KMS-11 (cell line): ENCODE results near the gene RNF220.

Experiments
- H2AFZ ChIP-seq: fragments of 200-600 bp; sonication (generic); 2 replicates; pipeline ENCODE4 v1.6.1; 2016; ENCODE audit warnings: antibody characterized with exemption, mixed run types, low read depth
- H3K27ac ChIP-seq: fragments of 200-600 bp; sonication (generic); 2 replicates; pipeline ENCODE4 v1.6.1; 2016; ENCODE audit warnings: mild to moderate bottlenecking, mixed run types
- H3K27me3 ChIP-seq: fragments of 200-600 bp; sonication (generic); 2 replicates; pipeline ENCODE4 v1.6.1; 2017; ENCODE audit warnings: mild to moderate bottlenecking, low read depth, mixed run types, moderate library complexity; ENCODE audit not compliant: insufficient read depth
- H3K36me3 ChIP-seq: fragments of 200-600 bp; sonication (generic); 2 replicates; pipeline ENCODE4 v1.6.1; 2017; ENCODE audit warnings: mild to moderate bottlenecking, mixed run types; ENCODE audit not compliant: insufficient read depth
- H3K4me1 ChIP-seq: fragments of 200-600 bp; sonication (generic); 2 replicates; pipeline ENCODE4 v1.6.1; 2016; ENCODE audit warnings: mild to moderate bottlenecking, low read depth, mixed run types; ENCODE audit not compliant: poor library complexity, severe bottlenecking
- H3K4me2 ChIP-seq: fragments of 200-600 bp; sonication (generic); 2 replicates; pipeline ENCODE4 v1.7.0; 2016; ENCODE audit warnings: mild to moderate bottlenecking, mixed run types
- H3K4me3 ChIP-seq: fragments of 200-600 bp; sonication (generic); IDR thresholded peaks from 2 replicates; pipeline ENCODE4 v1.6.1; 2017; ENCODE audit warnings: low read depth, low read length, mixed read lengths; ENCODE audit not compliant: insufficient read depth
- H3K79me2 ChIP-seq: fragments of 200-600 bp; sonication (generic); 2 replicates; pipeline ENCODE4 v1.6.1; 2016; ENCODE audit warnings: low read depth, mixed run types; ENCODE audit not compliant: insufficient read depth
- H3K9ac ChIP-seq: fragments of 200-600 bp; sonication (generic); 2 replicates; pipeline ENCODE4 v1.6.1; 2016; ENCODE audit warnings: mild to moderate bottlenecking, mixed run types
- H4K20me1 ChIP-seq: fragments of 200-600 bp; sonication (generic); 2 replicates; pipeline ENCODE4 v1.6.1; 2016; ENCODE audit warnings: mild to moderate bottlenecking, mixed run types; ENCODE audit not compliant: insufficient read depth
- TF ChIP-seq, protein P1 (sequence below): fragments of 200-600 bp; sonication (generic); conservative IDR thresholded peaks from 2 replicates; pipeline ENCODE4 v1.6.1; 2017; ENCODE audit warnings: low read depth, mild to moderate bottlenecking, antibody characterized with exemption, low read length, moderate library complexity, mixed read lengths

RNF220 gene

DNA sequence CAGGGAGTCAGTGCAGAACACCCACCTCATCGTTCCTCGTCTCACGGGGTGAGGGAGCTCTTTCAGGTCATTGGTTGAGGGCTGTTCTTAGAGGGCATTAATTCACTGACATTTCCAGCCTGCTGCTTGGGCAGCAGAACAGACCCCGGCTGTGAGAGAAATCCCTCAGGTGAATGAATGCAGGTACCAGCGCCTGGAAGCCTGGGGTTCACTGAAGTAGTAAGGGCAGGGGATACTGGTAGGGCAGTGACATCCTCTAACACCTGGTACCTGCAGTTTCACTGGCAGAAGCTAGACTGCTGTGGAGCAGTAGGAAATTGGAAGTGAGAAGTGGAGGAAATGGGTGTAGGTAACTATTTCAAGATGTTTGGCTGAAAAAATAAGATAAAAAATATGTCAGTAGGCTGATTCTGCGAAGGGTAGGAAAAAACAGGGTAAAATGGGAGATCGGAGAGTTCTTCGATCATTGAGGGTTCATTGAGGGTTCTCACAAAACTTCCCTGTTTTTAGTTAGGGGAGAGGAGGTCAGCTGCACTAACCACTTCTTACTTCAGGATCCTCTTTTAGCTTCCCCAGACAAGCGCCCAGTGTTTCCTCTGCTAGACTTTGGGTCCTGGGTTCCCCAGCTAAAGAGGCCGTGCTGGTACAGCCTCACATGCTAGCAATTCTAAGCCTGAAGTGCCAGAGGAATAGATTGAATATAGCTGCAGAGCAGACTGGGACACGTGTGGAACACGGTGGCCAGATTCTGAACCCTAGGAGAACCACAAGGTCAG, 55.2 kb downstream of the RNF220 start:
- no peaks in the 10 kb centered on the region for H3K27me3 ChIP-seq

DNA sequence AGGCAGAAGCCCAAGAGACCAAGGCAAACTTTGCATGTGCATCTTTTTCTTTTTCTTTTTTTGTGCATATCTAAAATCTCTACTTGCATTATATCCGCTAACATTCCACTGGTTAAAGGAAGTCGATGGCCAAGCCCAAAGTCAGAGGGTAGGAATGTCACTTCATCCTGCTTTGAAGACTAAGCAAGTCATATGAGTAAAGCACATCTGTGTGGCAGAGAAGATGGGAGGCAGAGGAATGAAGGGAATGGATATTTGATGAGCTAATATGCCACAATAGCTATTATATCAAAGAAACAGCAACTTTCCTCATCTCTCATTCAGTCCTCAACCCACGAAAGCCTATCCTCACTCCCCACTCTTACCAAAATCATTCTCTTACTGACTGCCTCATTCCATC, 59.3 kb downstream of the RNF220 start:
- Histone ChIP-seq H2AFZ (no peak overlapping the region), H3K36me3 (no peaks in the 10 kb centered on the region), H4K20me1 (no peaks in the 10 kb centered on the region), H3K4me3 (no peak overlapping the region), H3K27me3 (no peaks in the 10 kb centered on the region), H3K9ac (no peak overlapping the region), H3K79me2 (no peaks in the 10 kb centered on the region), H3K27ac (no peak overlapping the region), H3K4me2 (no peak overlapping the region), H3K4me1 (no peaks in the 10 kb centered on the region)
- TF ChIP-seq, protein P1, sequence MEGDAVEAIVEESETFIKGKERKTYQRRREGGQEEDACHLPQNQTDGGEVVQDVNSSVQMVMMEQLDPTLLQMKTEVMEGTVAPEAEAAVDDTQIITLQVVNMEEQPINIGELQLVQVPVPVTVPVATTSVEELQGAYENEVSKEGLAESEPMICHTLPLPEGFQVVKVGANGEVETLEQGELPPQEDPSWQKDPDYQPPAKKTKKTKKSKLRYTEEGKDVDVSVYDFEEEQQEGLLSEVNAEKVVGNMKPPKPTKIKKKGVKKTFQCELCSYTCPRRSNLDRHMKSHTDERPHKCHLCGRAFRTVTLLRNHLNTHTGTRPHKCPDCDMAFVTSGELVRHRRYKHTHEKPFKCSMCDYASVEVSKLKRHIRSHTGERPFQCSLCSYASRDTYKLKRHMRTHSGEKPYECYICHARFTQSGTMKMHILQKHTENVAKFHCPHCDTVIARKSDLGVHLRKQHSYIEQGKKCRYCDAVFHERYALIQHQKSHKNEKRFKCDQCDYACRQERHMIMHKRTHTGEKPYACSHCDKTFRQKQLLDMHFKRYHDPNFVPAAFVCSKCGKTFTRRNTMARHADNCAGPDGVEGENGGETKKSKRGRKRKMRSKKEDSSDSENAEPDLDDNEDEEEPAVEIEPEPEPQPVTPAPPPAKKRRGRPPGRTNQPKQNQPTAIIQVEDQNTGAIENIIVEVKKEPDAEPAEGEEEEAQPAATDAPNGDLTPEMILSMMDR = no peak

More for the DNA sequence above, 55.2 kb downstream of the RNF220 start:
- TF ChIP-seq, protein P1 = no peak
- Histone ChIP-seq H4K20me1 (no peaks in the 10 kb centered on the region), H3K27ac (no peak overlapping the region), H3K79me2 (no peaks in the 10 kb centered on the region), H3K4me2 (no peak overlapping the region), H2AFZ (no peak overlapping the region), H3K4me3 (no peak overlapping the region), H3K4me1 (no peaks in the 10 kb centered on the region), H3K9ac (no peak overlapping the region), H3K36me3 (no peaks in the 10 kb centered on the region)

DNA sequence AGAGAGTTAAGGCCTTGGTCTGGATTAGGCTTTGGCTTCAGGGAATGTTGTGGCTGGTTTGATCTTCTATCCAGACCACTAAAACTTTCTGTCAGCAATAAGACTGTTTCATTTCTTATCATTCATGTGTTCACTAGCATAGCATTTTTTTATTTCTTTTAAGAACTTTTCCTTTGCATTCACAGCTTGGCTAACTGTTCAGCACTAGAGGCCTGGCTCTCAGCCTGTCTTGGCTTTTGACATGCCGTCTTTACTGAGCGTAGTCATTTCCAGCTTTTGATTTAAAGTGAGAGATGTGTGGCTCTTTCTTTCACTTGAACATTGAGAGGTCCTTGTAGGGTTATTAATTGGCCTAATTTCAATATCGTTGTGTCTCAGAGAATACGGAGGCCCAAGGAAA, 62.5 kb downstream of the RNF220 start:
- no peaks in the 10 kb centered on the region for H3K79me2 ChIP-seq
- no peak overlapping the region for H3K9ac ChIP-seq
- no peaks in the 10 kb centered on the region for H3K27me3 ChIP-seq
- H2AFZ ChIP-seq = no peak overlapping the region
- no peaks in the 10 kb centered on the region for H3K4me1 ChIP-seq
- H3K27ac ChIP-seq = no peak overlapping the region
- TF ChIP-seq, protein P1 = no peak
- H3K36me3 ChIP-seq = no peaks in the 10 kb centered on the region
- no peak overlapping the region for H3K4me3 ChIP-seq
- H3K4me2 ChIP-seq = no peak overlapping the region
- no peaks in the 10 kb centered on the region for H4K20me1 ChIP-seq

DNA sequence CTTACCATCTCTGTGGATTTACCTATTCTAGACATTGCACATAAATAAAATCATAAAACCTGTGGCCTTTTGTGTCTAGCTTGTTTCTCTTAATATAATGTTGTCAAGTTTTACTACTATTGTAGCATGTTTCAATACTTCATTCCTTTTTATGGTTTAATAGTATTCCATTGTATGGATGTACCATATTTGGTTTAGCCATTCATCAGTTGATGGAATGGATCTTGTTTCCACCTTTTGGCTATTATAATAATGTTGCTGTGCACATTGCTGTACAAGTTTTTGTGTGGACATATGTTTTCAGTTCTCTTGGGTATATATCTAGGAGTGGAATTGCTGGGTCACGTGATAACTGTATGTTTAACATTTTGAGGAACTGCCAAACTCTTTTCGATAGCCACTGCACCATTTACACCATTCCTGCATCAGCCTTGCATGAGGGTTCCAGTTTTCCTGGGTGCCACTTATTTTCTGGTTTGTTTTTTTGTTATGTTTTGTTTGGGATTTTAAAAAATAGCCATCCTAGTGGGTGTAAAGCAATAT, 66.9 kb downstream of the RNF220 start:
- Histone ChIP-seq H3K4me2 (no peak overlapping the region), H3K36me3 (no peaks in the 10 kb centered on the region), H3K4me1 (no peaks in the 10 kb centered on the region), H3K27ac (no peak overlapping the region), H3K27me3 (no peaks in the 10 kb centered on the region), H4K20me1 (no peaks in the 10 kb centered on the region), H3K79me2 (no peaks in the 10 kb centered on the region), H2AFZ (no peak overlapping the region), H3K4me3 (no peak overlapping the region), H3K9ac (no peak overlapping the region)
- TF ChIP-seq, protein P1 = no peak
